HepG2 (cell line): ENCODE results near the gene TMEM79. TPM values are rescaled to one million over a fixed set of nuclear protein-coding genes. Genes with fewer than 3 reads are reported as not detected.
A peak's percentile ranks its signal among the peaks of the same experiment; 100 is the strongest.

Experiments used
- ARNTL ChIP-seq: sonication (generic); formaldehyde crosslinking; IDR thresholded peaks from 2 replicates; pipeline ENCODE4 v1.4.0; 2020; ENCODE audit warnings: mild to moderate bottlenecking, missing genetic modification reagents
- THAP11 ChIP-seq: IDR thresholded peaks from 2 replicates; pipeline ENCODE4 v1.6.1; 2016; ENCODE audit warnings: missing biosample characterization, missing genetic modification reagents
- ZBTB3 ChIP-seq: sonication (generic); formaldehyde crosslinking; IDR thresholded peaks from 2 replicates; pipeline ENCODE4 v1.4.0; 2020; ENCODE audit warnings: low read depth, mild to moderate bottlenecking, moderate library complexity, missing genetic modification reagents, borderline replicate concordance
- ZFP36L1 ChIP-seq: sonication (generic); formaldehyde crosslinking; IDR thresholded peaks from 2 replicates; pipeline ENCODE4 v1.8.0; 2022; ENCODE audit warnings: mild to moderate bottlenecking, missing genetic modification reagents, moderate library complexity
- ZNF160 ChIP-seq: sonication (generic); formaldehyde crosslinking; IDR thresholded peaks from 2 replicates; pipeline ENCODE4 v1.8.0; 2022; ENCODE audit warnings: mild to moderate bottlenecking, inconsistent platforms, missing genetic modification reagents
- ZNF17 ChIP-seq: sonication (generic); formaldehyde crosslinking; IDR thresholded peaks from 2 replicates; pipeline ENCODE4 v1.5.0; 2020; ENCODE audit warnings: mild to moderate bottlenecking, missing genetic modification reagents
- ZNF335 ChIP-seq: sonication (generic); formaldehyde crosslinking; IDR thresholded peaks from 2 replicates; pipeline ENCODE4 v1.4.0; 2020; ENCODE audit warnings: missing genetic modification reagents
- ZNF569 ChIP-seq: sonication (generic); formaldehyde crosslinking; IDR thresholded peaks from 2 replicates; pipeline ENCODE4 v1.5.0; 2020; ENCODE audit warnings: mild to moderate bottlenecking, missing genetic modification reagents, moderate library complexity, borderline replicate concordance
- ZNF678 ChIP-seq: sonication (generic); formaldehyde crosslinking; IDR thresholded peaks from 2 replicates; pipeline ENCODE4 v1.4.0; 2020; ENCODE audit warnings: mild to moderate bottlenecking, missing genetic modification reagents
- polyA plus RNA-seq, 8 experiments: library from polyadenylated mRNA; depleted of rRNA in 3 of 8; stranded (reverse) in 7 of 8; unstranded in 1 of 8; fragments of >200 nt; fragmentation: Illumina TruSeq in 4 of 8; extraction: Trizol in 4 of 8; gene quantifications; 2 replicates each; pipeline versions ENCODE4 v1.2.1 to v1.2.3, GENCODE V29; 2011 to 2016; ENCODE audit warnings: low read depth in 4 of 8, missing spikeins in 1 of 8, mixed read lengths in 1 of 8; ENCODE audit not compliant: insufficient read depth in 1 of 8
- total RNA-seq, 5 experiments: library from RNA; depleted of rRNA; stranded (reverse); fragments of >200 nt; fragmentation: Illumina TruSeq; extraction: Trizol; gene quantifications; 2 replicates each; pipeline ENCODE4 v1.2.3, GENCODE V29; 2016; ENCODE audit warnings: low read depth in 1 of 5
- TF ChIP-seq, protein P1 (sequence below): sonication (generic); formaldehyde crosslinking; IDR thresholded peaks from 2 replicates; pipeline ENCODE4 v1.8.1; 2023; ENCODE audit warnings: missing genetic modification reagents, inconsistent platforms, borderline replicate concordance
- TF ChIP-seq, protein P2 (sequence below): sonication (generic); formaldehyde crosslinking; IDR thresholded peaks from 2 replicates; pipeline ENCODE4 v1.4.0; 2020; ENCODE audit warnings: missing genetic modification reagents, borderline replicate concordance
- TF ChIP-seq, protein P3 (sequence below): IDR thresholded peaks from 2 replicates; pipeline ENCODE4 v1.6.1; 2016; ENCODE audit warnings: missing genetic modification reagents, missing compliant biosample characterization
- TF ChIP-seq, protein P4 (sequence below): sonication (generic); formaldehyde crosslinking; IDR thresholded peaks from 2 replicates; pipeline ENCODE4 v1.4.0; 2020; ENCODE audit warnings: missing genetic modification reagents
- TF ChIP-seq, protein P5 (sequence below): IDR thresholded peaks from 2 replicates; pipeline ENCODE4 v1.6.1; 2016; ENCODE audit warnings: missing compliant biosample characterization, missing genetic modification reagents, borderline replicate concordance

The TMEM79 gene
- total and polyA plus RNA-seq, 2 of the 13 experiments (the other 11 are each of a cell fraction or from before 2014, with no cell fraction given) = 1.2 to 1.9 TPM

DNA sequence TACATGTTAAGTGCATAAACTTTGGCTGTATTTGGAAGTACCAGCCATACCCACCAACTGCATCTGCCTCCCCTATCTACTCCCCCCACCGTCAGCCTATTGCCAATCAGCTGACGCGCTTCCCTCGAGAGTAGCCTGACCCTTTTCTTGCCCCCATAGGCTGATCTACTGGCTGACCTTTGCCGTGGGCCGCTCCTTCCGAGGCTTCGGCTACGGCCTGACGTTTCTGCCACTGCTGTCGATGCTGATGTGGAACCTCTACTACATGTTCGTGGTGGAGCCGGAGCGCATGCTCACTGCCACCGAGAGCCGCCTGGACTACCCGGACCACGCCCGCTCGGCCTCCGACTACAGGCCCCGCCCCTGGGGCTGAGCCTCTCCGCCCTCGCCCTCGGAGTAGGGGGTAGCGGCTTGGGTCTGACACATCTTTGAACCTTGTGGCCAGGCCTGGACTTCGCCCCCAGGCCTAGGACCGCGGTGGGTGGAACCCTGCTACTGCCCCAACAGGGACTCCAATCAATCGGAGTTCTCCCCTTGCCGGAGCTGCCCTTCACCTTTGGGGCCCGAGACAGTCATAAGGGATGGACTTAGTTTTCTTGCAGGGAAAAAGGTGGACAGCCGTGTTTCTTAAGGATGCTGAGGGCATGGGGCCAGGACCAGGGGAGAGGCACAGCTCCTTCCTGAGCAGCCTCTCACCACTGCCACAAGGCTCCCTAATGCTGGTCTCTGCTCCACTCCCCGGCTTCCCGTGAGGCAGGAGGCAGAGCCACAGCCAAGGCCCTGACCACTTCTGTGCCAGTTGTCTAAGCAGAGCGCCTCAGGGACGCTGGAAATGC, 7.3 kb downstream of the TMEM79 start (continued):
- TF ChIP-seq, protein P1, sequence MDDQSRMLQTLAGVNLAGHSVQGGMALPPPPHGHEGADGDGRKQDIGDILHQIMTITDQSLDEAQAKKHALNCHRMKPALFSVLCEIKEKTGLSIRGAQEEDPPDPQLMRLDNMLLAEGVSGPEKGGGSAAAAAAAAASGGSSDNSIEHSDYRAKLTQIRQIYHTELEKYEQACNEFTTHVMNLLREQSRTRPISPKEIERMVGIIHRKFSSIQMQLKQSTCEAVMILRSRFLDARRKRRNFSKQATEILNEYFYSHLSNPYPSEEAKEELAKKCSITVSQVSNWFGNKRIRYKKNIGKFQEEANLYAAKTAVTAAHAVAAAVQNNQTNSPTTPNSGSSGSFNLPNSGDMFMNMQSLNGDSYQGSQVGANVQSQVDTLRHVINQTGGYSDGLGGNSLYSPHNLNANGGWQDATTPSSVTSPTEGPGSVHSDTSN (CRISPR knock-in tag) = no peak
- TF ChIP-seq ZNF160 (CRISPR knock-in tag) = 0 out of 2 replicates have a peak, but pooled peaks have one; percentile 30
- no peak for TF ChIP-seq ZBTB3 (CRISPR knock-in tag)
- TF ChIP-seq THAP11 (CRISPR knock-in tag) = peak; percentile 81
- TF ChIP-seq, protein P2, sequence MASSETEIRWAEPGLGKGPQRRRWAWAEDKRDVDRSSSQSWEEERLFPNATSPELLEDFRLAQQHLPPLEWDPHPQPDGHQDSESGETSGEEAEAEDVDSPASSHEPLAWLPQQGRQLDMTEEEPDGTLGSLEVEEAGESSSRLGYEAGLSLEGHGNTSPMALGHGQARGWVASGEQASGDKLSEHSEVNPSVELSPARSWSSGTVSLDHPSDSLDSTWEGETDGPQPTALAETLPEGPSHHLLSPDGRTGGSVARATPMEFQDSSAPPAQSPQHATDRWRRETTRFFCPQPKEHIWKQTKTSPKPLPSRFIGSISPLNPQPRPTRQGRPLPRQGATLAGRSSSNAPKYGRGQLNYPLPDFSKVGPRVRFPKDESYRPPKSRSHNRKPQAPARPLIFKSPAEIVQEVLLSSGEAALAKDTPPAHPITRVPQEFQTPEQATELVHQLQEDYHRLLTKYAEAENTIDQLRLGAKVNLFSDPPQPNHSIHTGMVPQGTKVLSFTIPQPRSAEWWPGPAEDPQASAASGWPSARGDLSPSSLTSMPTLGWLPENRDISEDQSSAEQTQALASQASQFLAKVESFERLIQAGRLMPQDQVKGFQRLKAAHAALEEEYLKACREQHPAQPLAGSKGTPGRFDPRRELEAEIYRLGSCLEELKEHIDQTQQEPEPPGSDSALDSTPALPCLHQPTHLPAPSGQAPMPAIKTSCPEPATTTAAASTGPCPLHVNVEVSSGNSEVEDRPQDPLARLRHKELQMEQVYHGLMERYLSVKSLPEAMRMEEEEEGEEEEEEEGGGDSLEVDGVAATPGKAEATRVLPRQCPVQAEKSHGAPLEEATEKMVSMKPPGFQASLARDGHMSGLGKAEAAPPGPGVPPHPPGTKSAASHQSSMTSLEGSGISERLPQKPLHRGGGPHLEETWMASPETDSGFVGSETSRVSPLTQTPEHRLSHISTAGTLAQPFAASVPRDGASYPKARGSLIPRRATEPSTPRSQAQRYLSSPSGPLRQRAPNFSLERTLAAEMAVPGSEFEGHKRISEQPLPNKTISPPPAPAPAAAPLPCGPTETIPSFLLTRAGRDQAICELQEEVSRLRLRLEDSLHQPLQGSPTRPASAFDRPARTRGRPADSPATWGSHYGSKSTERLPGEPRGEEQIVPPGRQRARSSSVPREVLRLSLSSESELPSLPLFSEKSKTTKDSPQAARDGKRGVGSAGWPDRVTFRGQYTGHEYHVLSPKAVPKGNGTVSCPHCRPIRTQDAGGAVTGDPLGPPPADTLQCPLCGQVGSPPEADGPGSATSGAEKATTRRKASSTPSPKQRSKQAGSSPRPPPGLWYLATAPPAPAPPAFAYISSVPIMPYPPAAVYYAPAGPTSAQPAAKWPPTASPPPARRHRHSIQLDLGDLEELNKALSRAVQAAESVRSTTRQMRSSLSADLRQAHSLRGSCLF = no peak
- TF ChIP-seq, protein P3, sequence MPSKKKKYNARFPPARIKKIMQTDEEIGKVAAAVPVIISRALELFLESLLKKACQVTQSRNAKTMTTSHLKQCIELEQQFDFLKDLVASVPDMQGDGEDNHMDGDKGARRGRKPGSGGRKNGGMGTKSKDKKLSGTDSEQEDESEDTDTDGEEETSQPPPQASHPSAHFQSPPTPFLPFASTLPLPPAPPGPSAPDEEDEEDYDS (CRISPR knock-in tag) = peak; percentile 89
- no peak; the same call in 1 of the 2 replicates for TF ChIP-seq ARNTL (CRISPR knock-in tag)
- 0 out of 2 replicates have a peak, but pooled peaks have one; percentile 47 for TF ChIP-seq ZNF335 (CRISPR knock-in tag)
- TF ChIP-seq, protein P4, sequence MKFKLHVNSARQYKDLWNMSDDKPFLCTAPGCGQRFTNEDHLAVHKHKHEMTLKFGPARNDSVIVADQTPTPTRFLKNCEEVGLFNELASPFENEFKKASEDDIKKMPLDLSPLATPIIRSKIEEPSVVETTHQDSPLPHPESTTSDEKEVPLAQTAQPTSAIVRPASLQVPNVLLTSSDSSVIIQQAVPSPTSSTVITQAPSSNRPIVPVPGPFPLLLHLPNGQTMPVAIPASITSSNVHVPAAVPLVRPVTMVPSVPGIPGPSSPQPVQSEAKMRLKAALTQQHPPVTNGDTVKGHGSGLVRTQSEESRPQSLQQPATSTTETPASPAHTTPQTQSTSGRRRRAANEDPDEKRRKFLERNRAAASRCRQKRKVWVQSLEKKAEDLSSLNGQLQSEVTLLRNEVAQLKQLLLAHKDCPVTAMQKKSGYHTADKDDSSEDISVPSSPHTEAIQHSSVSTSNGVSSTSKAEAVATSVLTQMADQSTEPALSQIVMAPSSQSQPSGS (CRISPR knock-in tag) = peak; percentile 21
- peak; percentile 84 for TF ChIP-seq ZFP36L1 (CRISPR knock-in tag)
- no peak for TF ChIP-seq ZNF569 (CRISPR knock-in tag)
- TF ChIP-seq ZNF678 (CRISPR knock-in tag) = no peak
- TF ChIP-seq, protein P5, sequence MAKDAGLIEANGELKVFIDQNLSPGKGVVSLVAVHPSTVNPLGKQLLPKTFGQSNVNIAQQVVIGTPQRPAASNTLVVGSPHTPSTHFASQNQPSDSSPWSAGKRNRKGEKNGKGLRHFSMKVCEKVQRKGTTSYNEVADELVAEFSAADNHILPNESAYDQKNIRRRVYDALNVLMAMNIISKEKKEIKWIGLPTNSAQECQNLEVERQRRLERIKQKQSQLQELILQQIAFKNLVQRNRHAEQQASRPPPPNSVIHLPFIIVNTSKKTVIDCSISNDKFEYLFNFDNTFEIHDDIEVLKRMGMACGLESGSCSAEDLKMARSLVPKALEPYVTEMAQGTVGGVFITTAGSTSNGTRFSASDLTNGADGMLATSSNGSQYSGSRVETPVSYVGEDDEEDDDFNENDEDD = peak; percentile 47; the same call in 1 of the 2 replicates
- no peak for TF ChIP-seq ZNF17
